Middle frontal gyrus (tissue), 1 donor: ENCODE results near the gene NDNF.

Source experiments
- DNase-seq: peaks from one replicate; pipeline ENCODE4 v3.0.0-alpha.2; 2015; ENCODE audit warnings: low spot score; ENCODE audit errors: extremely low spot score

The NDNF gene

DNA sequence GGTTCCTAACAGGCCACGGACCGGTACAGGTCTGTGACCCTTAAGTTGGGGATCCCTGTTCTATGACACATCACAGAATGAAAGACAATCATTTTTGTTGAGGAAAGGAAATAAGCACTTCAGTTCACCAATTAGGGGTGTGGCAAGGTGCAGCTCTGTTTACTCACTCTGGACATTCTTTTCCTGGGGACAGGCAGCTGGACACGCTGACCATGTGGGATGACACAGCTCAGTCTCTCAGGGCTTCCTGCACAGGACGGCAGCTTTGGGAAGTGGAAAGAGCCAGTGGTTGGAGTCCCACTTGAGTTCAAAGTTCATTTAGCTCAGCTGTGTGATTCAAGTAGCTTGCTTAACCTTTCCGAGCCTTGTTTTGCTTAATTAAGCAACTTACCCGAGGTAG lies 55.7 kb downstream of the NDNF start:
- DNase-seq = no peak

DNA sequence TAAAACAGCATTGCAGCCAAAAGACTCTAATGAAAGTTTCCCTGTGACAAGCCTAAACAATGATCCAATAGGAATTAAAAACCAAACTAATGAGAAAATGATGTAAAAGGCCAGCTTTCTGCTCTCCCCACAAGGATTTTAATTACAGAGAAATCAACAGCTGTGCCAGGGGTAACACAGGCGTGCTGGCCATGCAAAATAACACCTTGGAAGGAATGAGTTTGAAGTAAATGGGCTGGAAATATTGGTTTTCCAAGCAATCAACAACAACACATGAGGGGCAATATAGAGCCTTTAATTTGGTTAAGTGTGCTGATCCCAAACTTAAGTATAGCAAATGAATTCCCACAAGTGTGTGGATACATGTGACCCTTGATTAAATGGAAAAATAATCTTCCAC lies 56.9 kb downstream of the NDNF start:
- DNase-seq = no peak

DNA sequence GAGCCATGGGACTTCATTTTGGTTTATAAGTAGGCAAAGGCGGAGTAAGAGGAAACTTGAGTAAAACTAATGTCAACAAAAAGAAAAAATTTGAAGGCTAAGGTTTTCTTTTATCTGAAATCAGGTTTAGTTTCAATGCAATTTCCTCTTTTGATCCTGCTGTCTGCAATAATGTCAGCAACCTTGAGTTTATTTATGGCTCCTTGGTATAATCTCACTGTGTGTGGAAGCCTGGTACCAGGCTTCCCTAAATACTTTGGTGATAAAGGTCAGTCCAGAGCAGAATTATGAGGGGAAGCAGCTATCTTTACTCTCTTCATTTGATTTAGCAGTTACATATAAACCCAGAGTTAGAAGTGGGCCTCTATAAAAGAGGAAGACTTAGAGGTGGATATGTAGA lies 57.8 kb downstream of the NDNF start:
- DNase-seq = no peak

DNA sequence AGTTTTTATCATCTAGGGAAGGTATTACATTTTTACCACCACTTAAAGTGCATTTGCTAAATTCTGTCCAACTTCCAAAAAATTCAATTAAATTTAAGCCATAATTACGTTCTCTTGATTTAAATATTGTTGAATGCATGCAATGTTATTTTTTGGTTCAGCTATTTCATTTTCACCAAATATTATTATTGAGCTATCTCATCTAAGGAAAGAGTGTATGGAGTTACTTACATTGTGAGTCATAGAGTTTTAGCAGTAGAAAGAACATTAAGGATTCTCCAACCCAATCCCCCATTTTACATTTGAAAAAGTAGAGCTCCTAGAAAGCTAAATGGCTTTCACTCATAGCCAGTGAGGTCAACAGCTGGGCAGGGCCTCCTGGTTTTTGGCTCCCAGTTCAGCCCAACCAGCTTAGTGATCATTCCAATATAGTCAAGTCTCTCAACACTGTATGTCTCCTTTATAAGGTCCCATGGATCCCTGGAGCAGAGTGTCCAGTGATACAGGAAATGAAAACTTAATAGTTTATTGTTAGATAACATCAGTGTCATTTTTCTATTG lies 60.5 kb downstream of the NDNF start:
- DNase-seq = no peak

DNA sequence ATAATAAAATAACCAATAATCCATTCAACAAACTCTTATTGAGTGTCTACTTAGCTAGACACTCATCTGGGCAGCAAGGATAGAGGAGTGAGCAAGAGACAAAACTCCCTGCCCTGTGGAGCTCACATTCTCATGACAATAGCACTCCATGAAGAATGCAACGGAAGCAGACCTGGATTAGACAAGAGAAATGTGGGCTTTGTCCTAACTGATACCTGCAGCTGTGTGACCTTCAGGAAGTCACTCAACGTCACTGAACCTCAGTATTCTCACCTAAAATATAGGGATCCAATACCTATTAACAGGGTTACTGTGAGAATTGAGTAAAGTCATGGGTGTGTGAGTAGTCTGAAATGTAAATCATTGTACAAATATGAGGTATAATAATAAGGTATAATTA lies 61.2 kb downstream of the NDNF start:
- DNase-seq = no peak

DNA sequence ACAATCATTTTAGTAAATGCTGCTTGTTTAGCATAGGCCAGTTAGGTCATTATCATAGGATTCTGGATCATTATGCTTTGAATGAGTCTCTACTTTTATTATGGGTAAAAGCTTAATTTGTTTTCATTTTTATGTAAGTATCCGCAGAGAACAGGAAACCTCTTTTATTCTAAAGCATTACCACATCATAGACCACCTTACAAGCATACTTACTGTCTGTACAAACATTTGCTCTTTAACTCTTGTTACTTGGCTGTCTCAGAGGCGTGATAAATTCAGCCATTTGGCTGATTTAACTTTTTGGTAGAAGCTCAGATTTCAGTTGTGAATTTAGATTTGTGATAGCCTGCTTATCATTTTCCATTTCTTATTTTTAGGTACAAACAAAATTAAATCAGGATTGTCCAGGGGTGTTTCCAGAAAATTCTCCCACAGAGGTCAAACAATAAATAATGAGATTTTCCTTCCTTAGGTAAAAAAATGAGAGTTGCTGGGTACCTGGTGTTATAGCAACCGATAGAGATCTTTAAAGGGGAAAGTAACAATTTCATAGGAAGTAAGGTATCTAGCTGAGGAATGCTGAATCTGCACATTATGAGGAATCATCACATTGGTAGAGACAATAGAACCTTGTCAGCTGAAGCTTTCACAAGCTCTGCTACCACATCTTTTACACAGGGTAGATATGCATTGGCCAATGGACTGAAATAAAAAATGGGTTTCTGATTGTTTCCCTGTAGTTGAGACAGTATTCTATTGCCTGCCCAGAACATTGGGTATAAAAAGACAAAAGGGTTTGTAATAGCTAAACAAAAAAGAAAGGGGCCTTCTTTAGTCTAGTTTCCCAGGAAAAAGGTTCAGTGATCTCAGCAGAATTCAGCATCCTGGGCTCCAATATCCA lies 62.5 kb downstream of the NDNF start:
- DNase-seq = no peak

DNA sequence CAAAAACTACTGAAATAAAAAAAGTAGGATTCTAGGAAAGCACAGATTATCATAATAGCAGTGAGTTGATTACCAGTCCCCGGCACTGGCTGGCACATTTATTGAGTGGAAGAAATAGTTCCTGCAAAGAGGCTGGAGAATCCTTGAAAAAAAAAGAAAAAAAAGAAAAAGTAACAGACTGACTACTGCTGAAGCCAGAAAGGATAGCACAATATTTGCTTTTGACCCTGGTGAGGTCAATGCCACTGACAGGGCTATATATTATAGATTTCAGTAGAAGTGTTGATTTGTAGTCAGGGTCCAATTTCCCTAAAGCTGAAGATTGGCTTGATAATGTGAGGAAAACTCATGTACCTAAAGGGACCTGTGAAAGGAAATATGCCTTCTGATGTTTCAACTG lies 64.7 kb downstream of the NDNF start:
- no peak for DNase-seq

DNA sequence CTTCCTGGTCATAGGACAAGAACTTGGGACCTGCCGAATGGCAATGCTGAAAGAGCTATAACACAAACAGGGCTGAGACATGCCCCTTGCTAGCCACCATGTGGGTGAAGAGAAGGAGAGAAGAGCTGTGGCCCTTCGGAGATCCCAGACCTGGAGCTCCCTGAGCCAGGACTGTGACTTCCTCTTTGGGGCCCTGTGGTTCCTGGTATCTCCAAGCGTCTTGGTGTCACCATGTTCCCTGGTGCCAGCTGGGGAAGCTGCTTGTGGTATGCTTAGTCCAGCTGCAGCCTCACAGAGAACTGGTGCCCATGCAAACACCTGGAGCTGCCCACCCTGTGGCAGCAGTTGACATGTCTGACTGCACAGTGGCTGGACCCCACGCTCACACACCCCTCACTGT lies 68.5 kb downstream of the NDNF start:
- DNase-seq = no peak

DNA sequence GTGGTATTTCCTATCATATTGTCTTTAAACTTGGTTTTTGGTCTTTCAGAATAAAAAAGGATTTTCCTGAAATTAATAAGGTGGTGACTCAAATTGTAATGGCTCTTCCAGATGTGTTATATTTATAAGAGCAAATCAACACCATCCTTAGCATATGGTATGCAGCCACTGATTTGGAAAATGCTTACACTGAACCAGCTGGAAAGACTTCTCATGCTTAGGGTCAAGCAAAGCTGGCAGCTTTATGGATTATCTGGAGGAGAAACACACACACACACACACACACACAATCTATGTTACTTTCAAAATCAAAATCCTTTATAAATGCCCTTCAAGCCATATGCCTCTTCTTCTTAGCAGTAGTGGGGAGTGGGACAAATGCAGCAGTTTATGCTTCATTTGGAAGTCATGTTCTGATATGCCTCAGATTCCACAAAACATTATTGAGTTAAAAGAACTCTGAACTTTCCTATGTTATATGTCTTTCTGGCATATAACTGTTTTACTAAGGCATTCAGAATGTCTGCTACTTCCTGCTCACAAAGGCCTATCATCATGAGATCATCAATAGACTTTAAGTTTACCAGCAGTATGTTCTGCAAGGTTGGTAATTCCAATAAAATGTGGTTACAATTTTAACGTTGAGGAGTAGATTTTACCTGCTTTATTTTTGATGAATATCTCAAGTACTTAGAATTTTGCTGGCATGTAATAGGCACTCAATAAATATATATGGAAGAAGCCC lies 76.9 kb downstream of the NDNF start:
- DNase-seq = no peak

DNA sequence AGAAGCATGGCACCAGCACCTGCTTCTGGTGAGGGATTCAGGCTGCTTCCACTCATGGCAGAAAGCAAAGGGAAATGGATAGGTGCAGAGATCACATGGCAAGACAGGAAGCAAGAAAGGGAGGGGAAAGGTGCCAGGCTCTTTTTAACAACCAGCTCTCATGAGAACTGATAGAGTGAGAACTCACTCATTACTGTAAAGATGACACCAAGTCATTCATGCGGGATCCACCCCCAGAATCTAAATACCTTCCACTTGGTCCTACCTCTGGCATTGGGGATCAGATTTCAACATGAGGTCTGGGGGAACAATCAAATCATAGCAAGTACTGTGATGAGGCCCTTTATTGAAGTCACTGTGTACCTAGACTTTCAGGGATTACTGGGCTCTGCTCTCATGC lies 77.8 kb downstream of the NDNF start:
- no peak for DNase-seq

DNA sequence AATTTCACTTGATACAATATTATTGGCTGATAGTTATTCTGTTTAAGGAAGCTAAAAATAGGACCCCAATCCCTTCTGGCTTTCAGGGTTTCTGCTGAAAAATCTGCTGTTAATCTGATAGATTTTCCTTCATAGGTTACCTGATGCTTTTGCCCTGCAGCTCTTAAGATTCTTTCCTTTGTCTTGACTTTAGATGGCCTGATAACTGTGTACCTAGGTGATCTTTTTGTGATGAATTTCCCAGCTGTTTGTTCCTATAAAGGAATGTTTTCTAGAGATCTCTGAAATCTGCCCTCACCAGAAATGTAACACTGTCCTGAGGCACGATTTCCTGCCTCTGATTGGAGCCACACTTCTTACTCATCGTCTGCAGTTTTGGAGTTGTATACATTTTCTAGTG lies 80.5 kb downstream of the NDNF start:
- no peak for DNase-seq

DNA sequence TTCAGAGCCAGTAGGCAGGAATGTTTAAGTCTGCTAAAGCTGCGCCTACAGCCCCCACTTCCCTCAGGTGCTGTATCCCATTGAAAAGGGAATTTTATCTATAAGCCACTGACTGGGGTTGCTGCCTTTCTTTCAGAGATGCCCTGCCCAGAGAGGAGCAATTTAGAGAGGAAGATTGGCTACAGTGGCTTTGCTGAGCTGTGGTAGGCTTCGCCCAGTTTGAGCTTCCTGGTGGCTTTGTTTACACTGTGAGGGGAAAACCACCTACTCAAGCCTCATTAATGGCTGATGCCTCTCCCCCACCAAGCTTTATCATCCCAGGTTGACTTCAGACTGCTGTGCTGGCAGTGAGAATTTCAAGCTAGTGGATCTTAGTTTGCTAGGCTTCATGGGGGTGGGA lies 82.1 kb downstream of the NDNF start:
- DNase-seq = no peak
